ENCODE measurements around the gene RAD52.

The RAD52 gene

DNA sequence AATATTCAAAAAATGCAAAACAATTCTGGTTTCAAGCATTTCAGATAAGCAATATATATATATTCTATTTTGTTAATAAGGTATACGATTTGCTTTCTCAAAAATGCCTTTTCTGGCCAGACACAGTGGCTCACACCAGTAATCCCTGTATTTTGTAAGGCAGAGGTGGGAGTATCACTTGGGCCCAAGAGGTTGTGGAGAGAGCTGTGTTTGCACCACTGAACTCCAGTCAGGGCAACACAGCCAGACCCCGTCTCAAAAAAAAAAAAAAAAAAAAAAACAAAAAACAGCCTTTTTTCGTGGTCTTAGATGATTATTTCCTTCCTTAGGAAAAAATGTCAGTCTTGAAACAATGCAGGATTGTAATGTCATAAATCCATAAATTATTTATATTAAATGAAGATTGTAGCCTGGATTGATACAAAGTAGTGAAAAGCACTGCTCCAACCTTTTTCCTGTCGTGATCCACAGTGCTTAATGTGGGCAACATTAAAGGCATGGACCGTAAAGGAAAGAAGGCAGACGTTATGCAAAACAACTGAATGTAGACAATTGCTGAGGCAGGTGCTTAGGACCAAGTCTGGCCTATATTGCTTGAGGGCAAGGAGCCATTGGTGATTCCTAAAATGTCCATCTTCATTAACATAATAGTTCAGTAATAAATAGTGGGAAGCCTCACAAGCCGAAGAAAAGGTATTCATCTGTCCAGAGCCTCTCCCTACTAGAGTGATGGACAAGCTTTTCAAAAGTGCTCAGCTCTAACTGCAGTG lies 36.8 kb downstream of the RAD52 start:
- no peak for DNase-seq

DNA sequence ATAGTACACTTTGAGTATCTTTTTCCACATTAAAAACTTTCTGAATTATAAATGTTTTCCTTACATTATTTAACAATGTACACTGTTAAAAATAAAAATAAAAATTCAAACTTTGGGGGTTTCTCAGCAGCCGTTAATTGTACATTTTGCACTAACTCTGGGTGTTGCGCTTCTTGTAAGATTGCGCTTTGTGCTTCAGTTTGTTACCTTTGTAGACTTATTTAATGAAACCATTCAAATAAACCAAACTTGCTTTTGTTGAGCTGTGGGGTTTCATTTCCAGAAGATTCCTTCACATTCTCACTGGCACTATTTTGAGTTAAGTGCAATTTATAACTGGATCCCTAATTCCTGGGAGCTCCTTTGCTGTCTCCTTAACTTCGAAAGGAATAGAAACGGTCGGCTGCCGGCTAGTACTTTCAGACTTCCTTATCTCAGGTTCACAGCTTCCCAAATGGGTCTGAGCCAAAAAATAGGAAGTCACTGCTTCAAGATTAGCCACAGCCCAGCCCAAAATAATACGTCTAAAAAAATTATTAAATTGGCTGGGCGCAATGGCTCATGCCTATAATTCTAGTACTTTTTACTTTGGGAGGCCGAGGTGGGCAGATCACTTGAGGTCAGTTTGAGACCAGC lies 38.2 kb downstream of the RAD52 start:
- DNase-seq: no peak

DNA sequence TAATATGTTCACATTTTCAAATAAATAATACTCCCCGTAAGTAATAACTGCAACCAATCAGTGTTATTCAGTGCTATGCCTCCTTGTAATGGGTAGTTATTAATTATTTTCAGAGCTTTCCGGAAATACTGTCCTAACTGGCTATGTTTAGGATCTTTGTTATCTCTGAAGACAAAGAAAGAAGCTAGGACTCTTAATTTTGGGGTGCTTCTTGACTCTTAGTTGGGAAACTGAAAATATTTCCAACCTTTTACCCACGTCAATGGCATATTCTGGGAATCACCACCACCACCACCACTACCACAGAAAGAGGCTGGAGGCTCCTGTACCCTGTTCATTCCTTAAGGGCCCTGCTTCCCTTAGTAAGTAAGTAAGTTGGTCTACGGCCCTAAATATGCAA lies 39.1 kb downstream of the RAD52 start:
- no peak for DNase-seq

DNA sequence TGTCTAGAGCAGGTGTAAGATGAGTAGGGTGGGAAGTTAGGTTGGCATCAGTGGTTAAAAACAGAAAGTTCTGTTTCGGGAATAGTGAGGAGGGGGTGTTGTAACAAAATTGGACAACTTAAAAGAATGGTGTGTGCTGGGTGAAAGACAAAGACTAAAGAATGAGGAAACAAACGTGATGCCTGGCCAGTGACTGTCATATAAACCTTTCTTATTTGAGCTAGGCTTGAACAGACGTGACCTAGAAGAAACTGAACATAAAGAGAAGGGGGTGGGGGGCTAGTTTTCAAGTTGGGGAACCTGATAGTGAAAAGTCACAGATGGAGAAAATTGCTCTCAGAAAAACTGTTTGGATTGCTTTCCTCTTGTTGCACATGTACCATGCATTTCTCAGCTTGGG lies 39.6 kb downstream of the RAD52 start:
- no peak for DNase-seq

DNA sequence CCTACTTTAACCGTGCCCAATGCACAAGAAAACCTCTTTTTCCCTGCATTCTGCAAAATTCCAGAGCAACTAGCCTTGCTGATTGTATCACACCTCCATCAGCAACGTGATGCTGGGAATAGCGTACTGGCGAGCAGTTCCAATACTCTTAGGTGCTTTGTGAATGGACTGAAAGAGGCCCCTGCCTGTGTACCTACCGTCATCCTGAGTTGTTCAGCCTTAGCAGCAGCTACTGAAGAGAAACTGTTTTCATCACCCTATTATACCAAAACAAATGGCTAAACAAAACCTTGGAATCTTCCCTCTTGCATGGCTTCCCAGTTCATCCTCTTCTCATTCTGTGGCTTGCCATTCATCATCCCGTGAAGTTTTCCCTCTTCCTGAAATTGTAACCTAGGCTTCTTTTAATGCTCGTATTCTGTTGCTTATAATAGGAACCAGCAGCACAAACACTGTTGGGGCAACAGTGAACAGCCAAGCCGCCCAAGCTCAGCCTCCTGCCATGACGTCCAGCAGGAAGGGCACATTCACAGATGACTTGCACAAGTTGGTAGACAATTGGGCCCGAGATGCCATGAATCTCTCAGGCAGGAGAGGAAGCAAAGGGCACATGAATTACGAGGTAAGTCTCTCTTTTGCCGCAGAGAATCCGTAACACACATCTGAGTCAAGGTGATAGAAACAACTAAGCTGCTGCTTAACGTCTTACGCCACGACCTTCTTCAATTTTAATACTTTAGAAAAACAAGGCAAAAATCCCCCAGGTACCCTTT lies 41.9 kb downstream of the RAD52 start:
- no peak for DNase-seq

DNA sequence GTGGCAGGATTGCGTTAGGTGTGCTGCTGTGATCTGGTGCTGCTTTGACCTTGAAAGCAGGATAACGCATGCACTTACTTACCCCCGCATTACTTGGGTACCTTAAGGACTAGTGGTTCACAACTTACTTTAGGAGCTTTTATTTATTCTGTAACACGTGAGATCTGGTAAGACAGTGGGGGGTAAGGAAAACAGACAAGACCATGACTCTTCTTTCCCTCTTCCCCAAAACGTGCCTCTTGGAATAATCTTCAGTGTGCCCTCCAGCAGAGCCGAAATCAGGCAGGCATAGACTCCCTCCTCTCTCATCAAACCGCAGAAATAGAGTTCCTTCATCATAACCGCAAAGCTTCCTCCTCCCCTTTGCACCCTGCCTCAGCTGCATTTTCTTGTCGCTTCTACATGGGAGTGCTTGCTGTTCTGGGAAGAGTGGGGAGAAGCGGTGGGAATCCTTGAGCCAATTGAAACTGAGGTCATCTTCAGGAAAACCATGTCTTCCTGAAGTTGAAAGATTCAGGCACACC lies 43.4 kb downstream of the RAD52 start:
- peak in 1 of 5 donors; percentile 6 for DNase-seq

DNA sequence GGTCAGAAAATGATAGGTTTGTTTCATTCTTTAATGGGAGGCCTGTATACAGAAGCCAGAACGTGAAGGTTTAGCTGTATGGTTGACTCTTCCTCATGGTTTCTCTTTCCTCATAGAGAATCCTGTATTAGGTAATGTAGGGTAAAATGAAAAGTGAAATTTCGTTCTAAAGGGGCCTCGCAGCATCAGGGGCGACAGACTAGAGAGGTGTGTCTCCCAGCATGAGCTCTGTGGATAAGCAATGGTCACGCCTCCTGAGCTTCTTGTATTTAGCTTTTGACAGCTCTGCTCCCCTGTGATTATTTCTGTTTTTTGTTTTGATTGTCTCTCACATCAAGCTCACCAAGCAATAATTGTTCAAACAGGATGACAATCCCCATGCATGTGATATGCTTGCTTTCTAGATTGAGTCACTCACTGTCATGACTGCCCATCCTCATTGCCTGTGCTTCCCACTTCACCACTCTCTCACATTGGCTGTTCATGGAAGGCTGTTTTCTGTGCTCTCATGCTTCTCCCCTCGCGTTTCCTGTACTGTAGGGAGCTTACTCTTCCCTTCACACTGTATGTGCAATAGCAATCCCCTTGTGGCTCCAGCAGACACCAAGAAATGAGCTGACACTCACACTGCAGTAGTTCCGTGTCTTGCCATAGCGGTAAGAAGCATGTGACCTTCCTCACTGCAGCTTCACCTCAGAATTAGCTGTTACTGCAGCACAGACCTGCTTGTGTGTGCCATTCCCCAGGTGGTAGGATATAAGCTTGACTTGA lies 44.0 kb downstream of the RAD52 start:
- peak in 1 of 5 donors; percentile 17 for DNase-seq

DNA sequence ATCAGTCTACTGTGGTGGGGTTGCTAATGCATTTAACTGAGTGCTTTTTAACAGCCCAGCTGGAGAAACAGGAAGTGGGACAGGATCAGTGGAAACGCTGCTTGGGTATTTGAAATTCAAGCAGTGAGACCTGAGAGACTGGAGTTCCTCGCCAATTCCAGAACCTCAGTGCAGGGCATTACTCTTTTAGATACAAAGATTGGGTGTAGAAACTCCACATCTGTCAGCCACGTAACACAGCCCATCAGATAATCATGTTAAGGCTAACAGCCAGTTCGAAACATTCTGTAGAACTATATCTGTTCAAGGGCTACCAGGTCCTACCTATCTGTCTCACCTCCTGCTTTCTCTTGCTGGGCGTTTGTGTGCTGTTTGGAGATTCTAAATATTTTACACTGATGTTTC lies 45.5 kb downstream of the RAD52 start:
- DNase-seq: no peak

DNA sequence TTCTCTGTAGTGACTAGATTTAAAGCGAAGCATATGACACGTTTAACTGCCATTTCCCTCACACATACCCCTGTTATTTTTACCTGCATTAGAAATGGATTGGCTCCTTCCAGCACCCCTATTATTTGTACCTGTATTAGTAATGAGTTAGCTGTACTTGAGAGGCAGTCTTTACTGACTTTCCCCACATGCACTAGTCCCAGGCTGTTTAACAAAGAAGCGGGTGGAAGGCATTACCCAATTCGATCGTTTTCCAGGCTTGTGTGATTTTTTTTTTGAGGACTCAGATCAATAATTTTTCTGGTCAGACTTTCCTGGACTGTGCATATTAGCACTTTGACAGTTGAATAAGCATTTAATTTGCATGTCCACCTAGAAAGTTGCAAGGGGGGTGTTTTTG lies 46.4 kb downstream of the RAD52 start:
- no peak for DNase-seq

DNA sequence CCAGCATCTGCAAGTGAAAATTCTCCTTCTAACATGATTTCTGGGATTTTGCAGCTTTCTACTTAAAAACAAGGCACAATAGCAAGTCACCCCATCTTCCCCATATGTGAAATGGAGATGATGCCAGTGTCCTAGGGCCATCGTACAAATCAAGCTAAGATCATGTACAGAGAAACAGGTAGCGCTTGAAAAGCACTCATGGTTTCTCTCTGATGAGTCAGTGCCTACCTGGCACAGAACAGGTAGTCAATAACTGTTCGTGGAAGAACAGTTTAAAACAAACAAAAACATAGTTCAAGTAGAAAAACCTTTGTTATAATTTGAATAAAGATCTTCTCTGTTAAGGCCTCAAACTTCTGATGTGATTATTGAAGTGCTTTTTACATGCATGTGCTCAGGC lies 46.9 kb downstream of the RAD52 start:
- no peak for DNase-seq

DNA sequence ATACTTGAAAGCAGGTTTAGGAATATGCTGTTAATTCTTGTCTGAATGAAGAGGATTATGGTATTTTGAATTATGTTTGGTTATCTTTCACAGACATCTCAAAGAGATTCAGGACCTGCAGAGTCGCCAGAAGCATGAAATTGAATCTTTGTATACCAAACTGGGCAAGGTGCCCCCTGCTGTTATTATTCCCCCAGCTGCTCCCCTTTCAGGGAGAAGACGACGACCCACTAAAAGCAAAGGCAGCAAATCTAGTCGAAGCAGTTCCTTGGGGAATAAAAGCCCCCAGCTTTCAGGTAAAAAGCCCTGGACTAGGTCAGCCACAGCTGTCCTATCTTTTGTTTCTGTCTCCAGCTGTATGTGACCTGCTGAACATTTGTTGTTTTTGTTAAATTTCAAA lies 52.1 kb downstream of the RAD52 start:
- DNase-seq: no peak

DNA sequence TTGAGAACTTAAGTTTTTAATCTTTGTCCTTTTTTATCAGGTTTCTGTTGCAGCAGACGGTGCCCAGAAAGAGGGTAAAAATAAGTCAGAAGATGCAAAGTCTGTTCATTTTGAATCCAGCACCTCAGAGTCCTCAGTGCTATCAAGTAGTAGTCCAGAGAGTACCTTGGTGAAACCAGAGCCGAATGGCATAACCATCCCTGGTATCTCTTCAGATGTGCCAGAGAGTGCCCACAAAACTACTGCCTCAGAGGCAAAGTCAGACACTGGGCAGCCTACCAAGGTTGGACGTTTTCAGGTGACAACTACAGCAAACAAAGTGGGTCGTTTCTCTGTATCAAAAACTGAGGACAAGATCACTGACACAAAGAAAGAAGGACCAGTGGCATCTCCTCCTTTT lies 53.5 kb downstream of the RAD52 start:
- no peak for DNase-seq

DNA sequence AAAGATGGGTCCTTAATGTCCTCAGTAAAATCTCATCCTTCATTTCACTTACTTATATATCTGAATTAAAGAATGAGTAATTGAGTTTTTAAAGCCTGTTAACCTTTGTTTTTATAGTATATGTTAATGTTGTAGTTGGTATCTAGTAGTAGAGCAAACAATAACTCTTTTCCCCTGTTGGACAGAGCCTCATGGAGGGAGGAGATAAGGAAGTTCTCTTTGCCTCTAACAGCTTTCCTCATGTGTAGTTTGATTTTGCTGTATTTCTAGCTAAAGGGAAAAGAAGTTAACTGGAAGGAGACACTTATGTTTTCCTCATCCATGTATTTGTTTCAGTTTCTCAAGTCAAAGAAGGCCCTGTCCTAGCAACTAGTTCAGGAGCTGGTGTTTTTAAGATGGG lies 55.3 kb downstream of the RAD52 start:
- no peak for DNase-seq

DNA sequence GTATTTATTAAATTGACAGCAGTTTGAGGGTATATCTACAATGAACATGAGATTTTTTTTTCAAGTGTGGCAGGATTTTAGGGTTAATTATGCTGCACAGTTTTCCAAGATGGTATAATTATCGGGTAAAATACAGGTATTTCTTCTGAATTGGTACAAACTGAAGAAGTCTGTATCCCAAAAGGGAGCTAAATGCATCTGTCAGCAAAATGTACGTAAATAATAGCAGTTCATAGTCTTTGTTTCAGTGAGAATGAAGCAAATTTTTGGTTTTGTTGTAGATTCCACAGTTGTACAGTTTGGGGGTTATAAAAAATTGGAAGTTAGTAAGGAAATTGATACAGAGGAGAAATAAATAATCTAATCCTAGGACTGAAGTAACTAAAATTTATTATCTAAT lies 63.3 kb downstream of the RAD52 start:
- no peak for DNase-seq

DNA sequence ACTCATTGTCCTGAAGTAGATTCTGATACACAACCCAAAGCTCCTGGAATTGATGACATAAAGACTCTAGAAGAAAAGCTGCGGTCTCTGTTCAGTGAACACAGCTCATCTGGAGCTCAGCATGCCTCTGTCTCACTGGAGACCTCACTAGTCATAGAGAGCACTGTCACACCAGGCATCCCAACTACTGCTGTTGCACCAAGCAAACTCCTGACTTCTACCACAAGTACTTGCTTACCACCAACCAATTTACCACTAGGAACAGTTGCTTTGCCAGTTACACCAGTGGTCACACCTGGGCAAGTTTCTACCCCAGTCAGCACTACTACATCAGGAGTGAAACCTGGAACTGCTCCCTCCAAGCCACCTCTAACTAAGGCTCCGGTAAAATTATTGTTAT lies 63.8 kb downstream of the RAD52 start:
- no peak for DNase-seq

DNA sequence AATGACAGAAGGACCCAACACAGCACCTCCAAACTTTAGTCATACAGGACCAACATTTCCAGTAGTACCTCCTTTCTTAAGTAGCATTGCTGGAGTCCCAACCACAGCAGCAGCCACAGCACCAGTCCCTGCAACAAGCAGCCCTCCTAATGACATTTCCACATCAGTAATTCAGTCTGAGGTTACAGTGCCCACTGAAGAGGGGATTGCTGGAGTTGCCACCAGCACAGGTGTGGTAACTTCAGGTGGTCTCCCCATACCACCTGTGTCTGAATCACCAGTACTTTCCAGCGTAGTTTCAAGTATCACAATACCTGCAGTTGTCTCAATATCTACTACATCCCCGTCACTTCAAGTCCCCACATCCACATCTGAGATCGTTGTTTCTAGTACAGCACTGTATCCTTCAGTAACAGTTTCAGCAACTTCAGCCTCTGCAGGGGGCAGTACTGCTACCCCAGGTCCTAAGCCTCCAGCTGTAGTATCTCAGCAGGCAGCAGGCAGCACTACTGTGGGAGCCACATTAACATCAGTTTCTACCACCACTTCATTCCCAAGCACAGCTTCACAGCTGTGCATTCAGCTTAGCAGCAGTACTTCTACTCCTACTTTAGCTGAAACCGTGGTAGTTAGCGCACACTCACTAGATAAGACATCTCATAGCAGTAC lies 64.6 kb downstream of the RAD52 start:
- no peak for DNase-seq

DNA sequence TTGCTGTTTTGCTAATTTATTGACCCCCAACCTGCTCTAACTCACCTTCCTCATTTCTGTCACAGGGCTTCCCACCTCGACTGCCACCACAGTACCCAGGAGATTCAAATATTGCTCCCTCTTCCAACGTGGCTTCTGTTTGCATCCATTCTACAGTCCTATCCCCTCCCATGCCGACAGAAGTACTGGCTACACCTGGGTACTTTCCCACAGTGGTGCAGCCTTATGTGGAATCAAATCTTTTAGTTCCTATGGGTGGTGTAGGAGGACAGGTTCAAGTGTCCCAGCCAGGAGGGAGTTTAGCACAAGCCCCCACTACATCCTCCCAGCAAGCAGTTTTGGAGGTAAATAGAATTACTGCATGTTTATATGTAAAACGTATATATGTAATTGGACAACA lies 68.8 kb downstream of the RAD52 start:
- DNase-seq: no peak

DNA sequence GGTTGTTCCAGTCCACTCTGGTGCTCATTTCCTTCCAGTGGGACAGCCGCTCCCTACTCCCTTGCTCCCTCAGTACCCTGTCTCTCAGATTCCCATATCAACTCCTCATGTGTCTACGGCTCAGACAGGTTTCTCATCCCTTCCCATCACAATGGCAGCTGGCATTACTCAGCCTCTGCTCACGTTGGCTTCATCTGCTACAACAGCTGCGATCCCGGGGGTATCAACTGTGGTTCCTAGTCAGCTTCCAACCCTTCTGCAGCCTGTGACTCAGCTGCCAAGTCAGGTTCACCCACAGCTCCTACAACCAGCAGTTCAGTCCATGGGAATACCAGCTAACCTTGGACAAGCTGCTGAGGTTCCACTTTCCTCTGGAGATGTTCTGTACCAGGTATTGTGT lies 69.9 kb downstream of the RAD52 start:
- DNase-seq: no peak

DNA sequence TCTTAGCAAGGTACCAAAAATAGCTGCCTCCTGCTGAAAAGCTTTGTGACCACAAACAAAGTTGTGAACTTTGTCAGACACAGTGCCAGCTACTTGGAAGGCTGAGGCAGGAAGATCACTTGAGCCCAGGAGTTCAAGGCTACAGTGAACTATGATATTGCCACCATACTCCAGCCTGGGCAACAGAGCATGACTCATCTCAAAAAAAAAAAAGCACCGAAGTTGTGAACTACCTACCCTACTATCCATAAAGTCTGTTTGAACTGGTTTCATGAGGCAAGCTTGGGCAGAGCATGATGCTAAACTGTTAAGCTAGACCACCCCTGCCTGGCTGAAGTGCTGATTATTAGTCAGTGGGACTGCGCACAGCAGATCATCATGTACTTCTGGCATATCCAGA lies 75.5 kb downstream of the RAD52 start:
- DNase-seq: peak in 1 of 5 donors; percentile 5

DNA sequence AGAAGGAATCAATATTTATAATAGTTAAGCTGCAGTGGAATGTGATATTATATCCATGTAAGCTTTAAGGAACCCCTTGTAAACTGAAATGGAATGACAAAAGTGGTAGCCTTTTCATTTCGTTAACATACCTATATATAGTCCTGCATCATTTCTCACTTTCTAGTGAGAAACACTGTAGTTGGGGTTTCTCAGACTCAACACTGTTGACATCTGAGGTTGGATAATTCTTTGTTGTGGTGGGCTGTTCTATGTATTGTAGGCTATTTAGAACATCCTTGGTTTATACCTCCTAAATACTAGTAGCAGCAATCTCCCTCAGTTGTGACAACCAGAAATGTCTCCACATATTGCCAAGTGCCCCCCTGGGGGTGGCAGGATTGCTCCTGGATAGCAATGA lies 79.1 kb downstream of the RAD52 start:
- DNase-seq: no peak

DNA sequence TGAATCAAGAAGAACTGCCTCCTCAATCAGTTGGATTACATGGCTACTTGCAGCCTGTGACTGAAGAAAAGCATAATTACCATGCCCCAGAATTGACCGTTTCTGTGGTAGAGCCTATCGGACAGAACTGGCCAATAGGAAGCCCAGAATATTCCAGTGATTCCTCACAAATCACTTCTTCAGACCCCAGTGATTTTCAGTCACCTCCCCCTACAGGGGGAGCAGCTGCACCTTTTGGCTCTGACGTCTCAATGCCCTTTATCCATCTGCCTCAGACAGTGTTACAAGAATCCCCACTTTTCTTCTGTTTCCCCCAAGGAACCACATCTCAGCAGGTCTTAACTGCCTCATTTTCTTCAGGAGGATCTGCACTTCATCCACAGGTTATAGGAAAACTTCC lies 80.8 kb downstream of the RAD52 start:
- DNase-seq: no peak

DNA sequence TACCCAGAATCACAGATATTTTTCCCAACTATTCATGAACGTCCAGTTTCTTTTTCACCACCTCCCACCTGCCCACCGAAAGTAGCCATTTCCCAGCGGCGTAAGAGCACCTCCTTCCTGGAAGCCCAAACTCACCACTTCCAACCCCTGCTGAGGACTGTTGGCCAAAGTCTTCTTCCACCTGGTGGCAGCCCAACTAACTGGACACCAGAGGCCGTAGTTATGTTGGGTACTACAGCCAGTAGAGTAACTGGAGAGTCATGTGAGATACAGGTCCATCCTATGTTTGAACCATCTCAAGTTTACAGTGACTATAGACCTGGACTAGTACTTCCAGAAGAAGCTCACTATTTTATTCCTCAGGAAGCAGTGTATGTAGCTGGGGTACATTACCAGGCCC lies 81.6 kb downstream of the RAD52 start:
- DNase-seq: no peak

All from T-helper 1 cell (primary cell).